Panc1 (cell line): ENCODE data around the gene SPA17. TPM values are rescaled to one million over a fixed set of nuclear protein-coding genes. Genes with fewer than 3 reads are reported as not detected.

ENCODE experiments used
- ATAC-seq: fragments of 200-7000 bp; cut with Tn5 transposase; 2 replicates; pipeline ENCODE4 v1.9.1; 2020; ENCODE audit warnings: mild to moderate bottlenecking, moderate library complexity
- BruUV-seq: library from RNA; stranded (reverse); fragments of 400-500 nt; replicated peaks from 2 replicates; lab custom pipeline; 2021; lab: Mats Ljungman, UMichigan
- CTCF ChIA-PET: fragments of 300-600 bp; sonication (Branson Sonifier 250); formaldehyde crosslinking; loops from one replicate; lab custom pipeline; 2022; ENCODE audit warnings: antibody characterized with exemption; lab: Charles Lee
- POLR2A ChIA-PET: fragments of 300-600 bp; sonication (Branson Sonifier 250); formaldehyde crosslinking; loops from one replicate; lab custom pipeline; 2022; ENCODE audit warnings: antibody characterized with exemption; lab: Charles Lee
- DNase-seq: peaks from one replicate; pipeline ENCODE4 v3.0.0-alpha.2; 2010; ENCODE audit warnings: low read depth, low spot score
- H3K27ac ChIP-seq: 2 replicates; pipeline ENCODE4 v1.5.1; 2011; ENCODE audit warnings: mild to moderate bottlenecking, low read length, inconsistent platforms
- H3K27me3 ChIP-seq: fragments of 200-500 bp; sonication (Bioruptor generic); 2 replicates; pipeline ENCODE4 v1.6.0; 2014; ENCODE audit warnings: low read length, inconsistent platforms; ENCODE audit not compliant: control insufficient read depth, insufficient read depth
- H3K36me3 ChIP-seq: fragments of 200-500 bp; sonication (Bioruptor generic); 2 replicates; pipeline ENCODE4 v1.5.1; 2014; ENCODE audit warnings: inconsistent platforms, mild to moderate bottlenecking, low read length, moderate library complexity; ENCODE audit not compliant: control insufficient read depth, insufficient read depth
- H3K4me1 ChIP-seq: 2 replicates; pipeline ENCODE4 v1.5.1; 2011; ENCODE audit warnings: inconsistent platforms, mild to moderate bottlenecking, low read length, moderate library complexity; ENCODE audit not compliant: control insufficient read depth, insufficient read depth
- H3K4me3 ChIP-seq, 2 experiments: 2 replicates each; pipeline ENCODE4 v1.5.1; 2011 to 2012; ENCODE audit warnings: low read depth in 2 of 2, low read length in 2 of 2, mild to moderate bottlenecking in 2 of 2, inconsistent platforms in 1 of 2, moderate library complexity in 1 of 2
- H3K9me3 ChIP-seq: fragments of 200-500 bp; sonication (Bioruptor generic); 2 replicates; pipeline ENCODE4 v1.5.1; 2014; ENCODE audit warnings: low read depth, mild to moderate bottlenecking, inconsistent platforms, low read length, moderate library complexity; ENCODE audit not compliant: control insufficient read depth, insufficient read depth
- POLR2AphosphoS5 ChIP-seq: IDR thresholded peaks from 2 replicates; pipeline ENCODE4 v1.6.1; 2012; ENCODE audit warnings: mild to moderate bottlenecking, low read depth, low read length, moderate library complexity
- SIN3A ChIP-seq: IDR thresholded peaks from 2 replicates; pipeline ENCODE4 v1.6.1; 2012; ENCODE audit warnings: low read depth, mild to moderate bottlenecking, low read length, moderate library complexity, borderline replicate concordance; ENCODE audit not compliant: insufficient read depth
- TCF7L2 ChIP-seq: IDR thresholded peaks from 2 replicates; pipeline ENCODE4 v1.6.1; 2011; ENCODE audit warnings: mild to moderate bottlenecking, low read depth, low read length, inconsistent platforms
- in situ Hi-C: cut with HindIII; loops from 2 replicates; pipeline ENCODE4 v1.10.0; 2016; ENCODE audit warnings: low sequenced_read_pairs, low pct_unique_long_range_greater_than_20kb
- intact Hi-C: fragments of 100-400 bp; cut with micrococcal nuclease; formaldehyde crosslinking; loops from one replicate; pipeline ENCODE4 v1.10.0; 2022; ENCODE audit not compliant: unreplicated experiment
- total RNA-seq: library from RNA; stranded (reverse); gene quantifications from one replicate; pipeline ENCODE4 v1.2.1, GENCODE V29; 2021; ENCODE audit not compliant: unreplicated experiment
- TF ChIP-seq, protein P1 (sequence below): fragments of 450-650 bp; IDR thresholded peaks from 2 replicates; pipeline ENCODE4 v1.5.1; 2017; ENCODE audit warnings: mild to moderate bottlenecking
- TF ChIP-seq, protein P2 (sequence below), 2 experiments: IDR thresholded peaks; 2 replicates each; pipeline ENCODE4 v1.6.1; 2011 to 2012; ENCODE audit warnings: low read depth in 2 of 2, control low read depth in 1 of 2, low read length in 1 of 2, mild to moderate bottlenecking in 1 of 2, moderate library complexity in 1 of 2; ENCODE audit not compliant: insufficient read depth in 1 of 2

The SPA17 gene
- total RNA-seq, 1 experiment from 2014 or later = 10.1 TPM

DNA sequence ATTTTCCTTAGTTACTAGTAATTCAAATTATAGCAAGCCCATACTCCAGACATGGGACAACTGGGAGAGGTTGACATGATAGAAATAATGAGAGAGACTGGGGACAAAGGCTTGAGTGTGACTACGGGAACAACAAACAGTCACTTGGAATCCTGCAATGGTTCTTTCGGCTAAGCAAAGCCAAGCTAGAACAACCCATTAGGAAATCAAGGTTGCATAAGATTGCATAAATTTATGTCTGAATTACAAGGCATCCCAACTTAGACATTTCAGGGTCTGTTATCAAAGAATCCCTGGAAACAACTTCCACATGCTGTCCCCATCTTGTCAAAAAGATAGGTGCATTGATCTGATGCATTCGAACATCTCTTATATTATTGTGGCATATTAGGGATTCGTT is 55.9 kb downstream of the SPA17 start:
- intact Hi-C loops = no loop called here
- no TSS peak for BruUV-seq
- H3K4me3 ChIP-seq = no peak overlapping the region
- H3K9me3 ChIP-seq = no peaks in the 10 kb centered on the region
- TF ChIP-seq, protein P1, sequence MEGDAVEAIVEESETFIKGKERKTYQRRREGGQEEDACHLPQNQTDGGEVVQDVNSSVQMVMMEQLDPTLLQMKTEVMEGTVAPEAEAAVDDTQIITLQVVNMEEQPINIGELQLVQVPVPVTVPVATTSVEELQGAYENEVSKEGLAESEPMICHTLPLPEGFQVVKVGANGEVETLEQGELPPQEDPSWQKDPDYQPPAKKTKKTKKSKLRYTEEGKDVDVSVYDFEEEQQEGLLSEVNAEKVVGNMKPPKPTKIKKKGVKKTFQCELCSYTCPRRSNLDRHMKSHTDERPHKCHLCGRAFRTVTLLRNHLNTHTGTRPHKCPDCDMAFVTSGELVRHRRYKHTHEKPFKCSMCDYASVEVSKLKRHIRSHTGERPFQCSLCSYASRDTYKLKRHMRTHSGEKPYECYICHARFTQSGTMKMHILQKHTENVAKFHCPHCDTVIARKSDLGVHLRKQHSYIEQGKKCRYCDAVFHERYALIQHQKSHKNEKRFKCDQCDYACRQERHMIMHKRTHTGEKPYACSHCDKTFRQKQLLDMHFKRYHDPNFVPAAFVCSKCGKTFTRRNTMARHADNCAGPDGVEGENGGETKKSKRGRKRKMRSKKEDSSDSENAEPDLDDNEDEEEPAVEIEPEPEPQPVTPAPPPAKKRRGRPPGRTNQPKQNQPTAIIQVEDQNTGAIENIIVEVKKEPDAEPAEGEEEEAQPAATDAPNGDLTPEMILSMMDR = no peak
- TF ChIP-seq POLR2AphosphoS5 = no peak
- no peak for TF ChIP-seq TCF7L2
- TF ChIP-seq, protein P2, sequence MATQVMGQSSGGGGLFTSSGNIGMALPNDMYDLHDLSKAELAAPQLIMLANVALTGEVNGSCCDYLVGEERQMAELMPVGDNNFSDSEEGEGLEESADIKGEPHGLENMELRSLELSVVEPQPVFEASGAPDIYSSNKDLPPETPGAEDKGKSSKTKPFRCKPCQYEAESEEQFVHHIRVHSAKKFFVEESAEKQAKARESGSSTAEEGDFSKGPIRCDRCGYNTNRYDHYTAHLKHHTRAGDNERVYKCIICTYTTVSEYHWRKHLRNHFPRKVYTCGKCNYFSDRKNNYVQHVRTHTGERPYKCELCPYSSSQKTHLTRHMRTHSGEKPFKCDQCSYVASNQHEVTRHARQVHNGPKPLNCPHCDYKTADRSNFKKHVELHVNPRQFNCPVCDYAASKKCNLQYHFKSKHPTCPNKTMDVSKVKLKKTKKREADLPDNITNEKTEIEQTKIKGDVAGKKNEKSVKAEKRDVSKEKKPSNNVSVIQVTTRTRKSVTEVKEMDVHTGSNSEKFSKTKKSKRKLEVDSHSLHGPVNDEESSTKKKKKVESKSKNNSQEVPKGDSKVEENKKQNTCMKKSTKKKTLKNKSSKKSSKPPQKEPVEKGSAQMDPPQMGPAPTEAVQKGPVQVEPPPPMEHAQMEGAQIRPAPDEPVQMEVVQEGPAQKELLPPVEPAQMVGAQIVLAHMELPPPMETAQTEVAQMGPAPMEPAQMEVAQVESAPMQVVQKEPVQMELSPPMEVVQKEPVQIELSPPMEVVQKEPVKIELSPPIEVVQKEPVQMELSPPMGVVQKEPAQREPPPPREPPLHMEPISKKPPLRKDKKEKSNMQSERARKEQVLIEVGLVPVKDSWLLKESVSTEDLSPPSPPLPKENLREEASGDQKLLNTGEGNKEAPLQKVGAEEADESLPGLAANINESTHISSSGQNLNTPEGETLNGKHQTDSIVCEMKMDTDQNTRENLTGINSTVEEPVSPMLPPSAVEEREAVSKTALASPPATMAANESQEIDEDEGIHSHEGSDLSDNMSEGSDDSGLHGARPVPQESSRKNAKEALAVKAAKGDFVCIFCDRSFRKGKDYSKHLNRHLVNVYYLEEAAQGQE (IDR thresholded peaks at IDR 0.05; ENCODE audit: insufficient read depth in 1 of 2, low read depth in 2 of 2, low read length in 1 of 2) = no peak
- TF ChIP-seq SIN3A = no peak
- H3K36me3 ChIP-seq = no peaks in the 10 kb centered on the region
- peaks cover 9% of the 10 kb centered on the region for H3K27me3 ChIP-seq
- ChIA-PET CTCF (no interaction called here), POLR2A (no interaction called here)
- in situ Hi-C loops = no loop called here
- H3K27ac ChIP-seq = no peak overlapping the region
- H3K4me1 ChIP-seq = no peaks in the 10 kb centered on the region
- ATAC-seq = no peak
- DNase-seq = no peak

- ATAC-seq = no peak
- no peak overlapping the region for H3K4me3 ChIP-seq
- H3K27ac ChIP-seq = no peak overlapping the region
- H3K4me1 ChIP-seq = no peaks in the 10 kb centered on the region
- BruUV-seq = no TSS peak
- in situ Hi-C loops (no loop called here), intact Hi-C loops (no loop called here)
- H3K36me3 ChIP-seq = no peaks in the 10 kb centered on the region
- POLR2A ChIA-PET = no interaction called here
- no peak for TF ChIP-seq TCF7L2
- TF ChIP-seq, protein P1 = no peak
- TF ChIP-seq SIN3A = no peak
- no peak for TF ChIP-seq POLR2AphosphoS5
- TF ChIP-seq, protein P2 (IDR thresholded peaks at IDR 0.05; ENCODE audit: insufficient read depth in 1 of 2, low read depth in 2 of 2, low read length in 1 of 2) = no peak
- no peaks in the 10 kb centered on the region for H3K9me3 ChIP-seq
- CTCF ChIA-PET = no interaction called here
- H3K27me3 ChIP-seq = peaks cover 10% of the 10 kb centered on the region
- no peak for DNase-seq
Measured at GRCh38 chr11:124732230-124732629, 58.5 kb downstream of the SPA17 start.
